GM18867 (cell line): ENCODE measurements around the gene ANGPTL7.
"Not testable (repeated sequence)": the region's sequence is repeated elsewhere in the genome, so short reads cannot be mapped to it uniquely, and the experiment has no call there.

Experiments used
- ATAC-seq: cut with Tn5 transposase; IDR thresholded peaks from one replicate; pipeline ENCODE4 v1.9.1; 2021; ENCODE audit warnings: mild to moderate bottlenecking, moderate library complexity; ENCODE audit not compliant: unreplicated experiment

The ANGPTL7 gene

GRCh38 chr1:11168731-11169130, 20.4 kb upstream of the ANGPTL7 start:
- no peak for ATAC-seq

GRCh38 chr1:11169202-11169601, 20.0 kb upstream of the ANGPTL7 start:
- no peak for ATAC-seq

DNA sequence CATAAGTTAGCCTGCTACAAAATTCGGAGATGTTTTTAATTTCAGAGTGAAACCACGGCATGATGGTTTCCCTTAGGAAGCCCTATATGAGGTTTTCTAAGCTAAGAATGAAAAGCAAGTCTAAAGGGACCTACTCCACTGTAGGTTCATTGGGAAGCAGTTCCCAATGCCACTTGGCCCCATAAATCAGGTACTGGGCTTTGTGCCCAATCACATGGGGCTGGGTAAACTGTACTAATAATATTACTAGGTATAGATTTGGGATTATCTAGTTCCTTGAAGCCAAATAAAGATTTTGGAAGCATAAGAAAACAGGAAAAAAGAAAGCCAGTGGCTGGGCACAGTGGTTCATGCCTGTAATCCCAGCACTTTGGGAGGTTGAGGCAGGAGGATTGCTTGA, 19.1 kb upstream of the ANGPTL7 start:
- no peak for ATAC-seq

- ATAC-seq = no peak
Observed at GRCh38 chr1:11174261-11174942, 14.8 kb upstream of the ANGPTL7 start.

- ATAC-seq = no peak
Observed at GRCh38 chr1:11175461-11175860, 13.7 kb upstream of the ANGPTL7 start.

DNA sequence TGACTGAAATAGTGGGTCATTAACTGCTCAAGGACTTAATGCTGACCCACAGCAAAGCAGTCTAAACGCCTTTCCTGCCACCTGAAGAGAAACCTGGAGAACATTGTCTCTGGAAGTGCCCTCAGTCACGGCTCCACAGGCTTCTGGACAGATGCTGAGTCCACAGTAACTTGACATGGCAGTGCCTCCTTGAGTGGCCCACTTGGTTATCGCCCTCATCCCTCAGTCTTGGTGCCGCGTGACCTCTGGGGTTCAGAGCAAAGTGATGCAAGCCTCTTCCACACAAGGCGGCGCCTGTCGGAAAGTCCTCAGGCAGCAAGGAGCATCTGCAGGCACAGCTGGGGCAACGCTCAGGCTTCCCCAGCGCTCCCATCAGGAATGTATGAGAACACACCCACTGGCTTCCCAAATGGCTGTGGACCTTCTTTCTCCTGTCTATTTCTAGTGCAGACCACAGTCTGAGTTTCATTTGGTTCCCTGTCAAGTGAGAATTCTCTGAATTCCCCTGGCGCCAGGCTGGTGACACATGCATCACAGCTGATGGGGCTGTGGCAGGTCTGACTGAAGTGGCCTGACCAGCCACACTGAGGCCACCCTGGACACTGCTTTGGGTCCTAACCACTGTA, 13.0 kb upstream of the ANGPTL7 start:
- no peak for ATAC-seq

DNA sequence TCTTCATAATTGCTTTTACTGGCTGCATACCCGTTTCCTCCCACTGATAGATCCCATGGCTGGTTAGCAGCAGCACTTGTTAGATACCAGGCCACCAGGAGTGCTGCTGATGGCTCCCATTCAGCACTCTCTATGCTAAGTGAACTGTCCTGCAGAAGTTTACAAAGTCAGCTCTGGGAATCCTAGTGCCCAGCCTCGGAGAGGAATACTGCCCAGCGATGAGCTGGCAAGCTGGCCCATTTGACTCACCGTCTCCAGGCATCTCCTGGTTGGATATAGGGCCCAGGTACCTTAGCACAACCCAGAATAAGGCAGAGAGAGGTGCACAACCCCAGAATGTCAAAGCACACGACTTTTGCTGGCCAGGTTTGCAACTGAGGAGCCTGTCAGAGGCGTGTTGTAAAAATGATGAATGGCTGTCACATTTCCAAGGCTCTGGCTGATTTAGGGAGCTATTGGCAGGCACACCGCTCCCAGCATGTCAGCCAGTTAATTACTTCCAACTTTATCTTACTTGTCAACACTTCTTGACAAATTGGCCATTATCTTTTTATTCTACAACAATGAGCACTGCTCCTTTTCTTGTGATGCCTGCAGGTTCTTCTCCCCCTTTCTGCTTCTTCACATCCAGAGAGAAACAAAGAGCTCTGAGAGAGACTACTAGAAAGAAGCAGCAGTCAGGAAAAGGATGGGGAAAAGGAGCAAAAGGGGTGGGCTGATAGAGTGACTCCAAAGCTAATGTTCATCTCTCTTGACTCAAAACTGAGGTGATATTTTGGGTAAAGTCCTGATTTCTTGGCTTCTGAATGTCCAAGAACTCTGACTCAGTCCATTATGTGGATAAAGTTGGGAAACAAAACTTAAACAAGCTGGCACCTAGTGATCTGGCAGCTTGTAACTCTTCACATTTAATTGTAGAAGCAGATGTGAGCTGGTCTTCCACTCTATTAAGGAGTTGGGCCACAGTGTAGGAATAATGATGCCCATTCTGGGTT, 10.8 kb upstream of the ANGPTL7 start:
- no peak for ATAC-seq

GRCh38 chr1:11179125-11179524, 10.0 kb upstream of the ANGPTL7 start:
- ATAC-seq = no peak

- ATAC-seq = not testable (repeated sequence)
Observed at GRCh38 chr1:11179749-11180148, 9.4 kb upstream of the ANGPTL7 start.

DNA sequence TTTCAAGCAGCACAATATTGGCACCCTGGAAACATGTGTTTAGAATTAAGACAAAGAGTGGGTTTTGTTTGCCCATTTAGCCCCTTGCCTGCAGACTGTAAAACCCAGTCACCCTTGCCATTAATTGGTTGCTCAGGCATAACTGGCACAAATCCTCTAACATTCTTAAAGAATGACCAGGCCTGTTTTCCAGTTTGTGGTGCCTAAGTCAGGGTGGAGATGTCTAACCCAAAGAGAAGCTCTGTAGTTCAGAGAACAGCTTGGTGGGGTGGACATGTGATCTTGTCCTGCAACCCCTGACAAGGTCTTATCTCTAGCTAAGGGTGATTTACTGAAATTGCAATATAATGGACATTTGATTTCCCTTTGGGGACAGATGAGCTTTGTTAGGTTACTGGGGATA, 8.8 kb upstream of the ANGPTL7 start:
- ATAC-seq = no peak

DNA sequence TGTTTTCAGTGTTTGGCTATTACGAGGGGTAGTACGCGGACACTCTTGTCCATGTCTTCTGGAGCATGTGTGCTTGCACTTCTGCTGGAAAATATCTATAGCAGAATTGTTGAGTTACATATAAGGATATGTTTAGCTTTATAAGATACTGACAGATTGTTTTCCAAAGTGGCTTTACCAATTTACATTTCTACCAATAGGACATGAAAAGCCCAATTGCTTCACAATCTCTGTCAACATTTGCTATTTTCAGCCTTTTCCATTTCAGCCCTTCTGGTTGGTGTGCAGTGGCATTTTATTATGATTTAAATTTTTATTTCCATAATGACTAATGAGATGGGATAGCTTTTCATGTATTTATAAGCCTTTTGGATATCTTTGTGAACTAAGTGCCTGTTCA, 6.3 kb upstream of the ANGPTL7 start:
- no peak for ATAC-seq

DNA sequence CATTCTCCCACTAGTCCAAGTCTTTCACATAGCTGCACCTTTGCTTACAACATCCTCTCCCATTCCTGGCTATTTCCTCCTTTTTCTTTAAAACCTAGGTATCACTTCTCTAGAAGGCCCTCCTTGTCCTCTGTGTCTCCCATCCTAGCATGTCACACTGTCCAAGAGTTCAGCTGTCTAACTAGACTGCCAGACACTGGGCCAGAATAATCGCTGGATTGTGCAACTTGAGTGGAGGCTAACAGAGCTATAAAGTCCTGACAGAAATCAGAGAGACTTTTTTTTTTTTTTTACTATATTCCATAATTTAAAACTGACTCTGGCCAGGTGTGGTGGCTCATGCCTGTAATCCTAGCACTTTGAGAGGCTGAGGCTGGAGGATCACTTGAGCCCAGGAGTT, 4.2 kb upstream of the ANGPTL7 start:
- ATAC-seq = no peak

DNA sequence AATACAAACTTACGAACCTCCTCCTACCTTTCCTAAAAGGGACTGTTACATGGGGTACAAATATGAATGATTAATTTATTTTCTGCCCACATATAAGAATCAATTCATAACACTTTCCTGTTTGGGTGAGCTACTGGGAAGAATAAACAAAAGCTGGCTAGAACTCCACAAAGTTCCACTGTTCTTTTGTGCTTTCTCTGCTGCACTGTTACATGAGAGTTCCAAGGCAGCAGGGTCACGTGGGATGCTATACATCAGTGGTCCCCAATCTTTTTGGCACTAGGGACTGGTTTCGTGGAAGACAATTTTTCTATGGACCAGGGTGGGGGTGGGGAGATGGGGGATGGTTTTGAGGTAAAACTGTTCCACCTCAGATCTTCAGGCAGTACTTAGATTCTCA, 2.2 kb upstream of the ANGPTL7 start:
- ATAC-seq = no peak

GRCh38 chr1:11187494-11187893, 1.7 kb upstream of the ANGPTL7 start:
- no peak for ATAC-seq

- ATAC-seq = no peak
Observed at GRCh38 chr1:11187931-11188330, 1.2 kb upstream of the ANGPTL7 start.

DNA sequence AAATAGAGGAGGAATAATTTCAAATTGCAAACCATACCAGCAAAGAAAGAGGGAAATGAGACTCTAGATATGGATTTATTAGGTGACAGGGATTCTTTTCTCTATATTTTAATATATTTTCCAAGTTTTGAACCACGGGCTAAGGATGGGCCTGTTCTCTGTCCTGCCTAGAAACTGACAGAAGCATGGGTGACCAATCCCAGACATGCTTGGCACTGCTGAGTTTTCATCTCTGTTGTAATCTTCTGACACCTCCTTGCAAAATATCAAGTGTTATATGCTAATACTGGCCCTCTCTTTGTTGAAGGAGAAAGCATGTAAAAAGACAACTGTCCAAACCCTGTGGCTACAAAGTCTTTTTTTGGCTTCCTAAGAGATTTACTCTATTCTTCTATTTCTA, 774 bp upstream of the ANGPTL7 start:
- ATAC-seq = no peak

GRCh38 chr1:11193376-11193775, 4.2 kb downstream of the ANGPTL7 start:
- no peak for ATAC-seq

DNA sequence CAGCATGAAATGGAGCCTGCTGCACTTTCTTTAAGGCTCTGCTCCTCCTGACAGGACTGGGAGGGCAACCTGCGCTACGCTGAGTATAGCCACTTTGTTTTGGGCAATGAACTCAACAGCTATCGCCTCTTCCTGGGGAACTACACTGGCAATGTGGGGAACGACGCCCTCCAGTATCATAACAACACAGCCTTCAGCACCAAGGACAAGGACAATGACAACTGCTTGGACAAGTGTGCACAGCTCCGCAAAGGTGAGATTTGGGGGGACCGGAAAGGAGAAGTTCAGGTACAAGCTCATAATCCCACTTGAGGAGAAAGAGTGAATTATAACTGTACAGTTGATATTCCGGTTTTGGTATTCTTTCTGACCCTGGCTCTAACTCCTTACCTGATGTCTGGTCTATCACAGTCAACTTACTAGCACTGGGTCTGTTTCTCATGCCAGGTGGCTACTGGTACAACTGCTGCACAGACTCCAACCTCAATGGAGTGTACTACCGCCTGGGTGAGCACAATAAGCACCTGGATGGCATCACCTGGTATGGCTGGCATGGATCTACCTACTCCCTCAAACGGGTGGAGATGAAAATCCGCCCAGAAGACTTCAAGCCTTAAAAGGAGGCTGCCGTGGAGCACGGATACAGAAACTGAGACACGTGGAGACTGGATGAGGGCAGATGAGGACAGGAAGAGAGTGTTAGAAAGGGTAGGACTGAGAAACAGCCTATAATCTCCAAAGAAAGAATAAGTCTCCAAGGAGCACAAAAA, 5.4 kb downstream of the ANGPTL7 start:
- ATAC-seq = no peak

GRCh38 chr1:11196945-11197344, 7.8 kb downstream of the ANGPTL7 start:
- no peak for ATAC-seq

DNA sequence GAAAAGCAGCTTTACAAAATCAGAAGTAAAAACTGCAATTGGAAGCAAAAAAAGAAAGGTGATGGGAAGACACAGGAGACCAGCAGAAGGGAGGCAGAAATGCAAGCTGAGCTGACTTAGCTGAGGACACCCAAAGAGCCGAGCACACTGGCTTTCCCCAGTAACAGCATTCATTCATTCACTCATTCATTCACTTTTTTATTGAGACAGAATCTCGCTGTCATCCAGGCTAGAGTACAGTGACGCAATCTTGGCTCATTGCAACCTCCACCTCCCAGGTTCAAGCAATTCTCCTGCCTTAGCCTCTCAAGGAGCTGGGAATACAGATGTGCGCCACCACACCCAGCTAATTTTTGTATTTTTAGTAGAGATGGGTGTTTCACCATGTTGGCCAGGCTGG, 8.2 kb downstream of the ANGPTL7 start:
- no peak for ATAC-seq

GRCh38 chr1:11198257-11198656, 9.1 kb downstream of the ANGPTL7 start:
- ATAC-seq = no peak
